Trophoblast cell (in vitro differentiated cells and primary cell): ENCODE data around the gene SHCBP1.

Experiments used
- DNase-seq, 2 donors: peaks; one replicate each; pipeline ENCODE4 v3.0.0-alpha.2; 2016
- H2AFZ ChIP-seq: 2 replicates; pipeline ENCODE4 v1.6.1; 2013; ENCODE audit warnings: low read length, moderate library complexity, mild to moderate bottlenecking; ENCODE audit not compliant: insufficient read depth, poor library complexity
- H2AK5ac ChIP-seq: 2 replicates; pipeline ENCODE4 v1.6.1; 2013; ENCODE audit warnings: mild to moderate bottlenecking, low read length
- H2BK120ac ChIP-seq: 2 replicates; pipeline ENCODE4 v1.6.1; 2013; ENCODE audit warnings: low read length, mild to moderate bottlenecking, moderate library complexity; ENCODE audit not compliant: insufficient read depth, poor library complexity
- H2BK12ac ChIP-seq: 2 replicates; pipeline ENCODE4 v1.6.1; 2013; ENCODE audit warnings: mild to moderate bottlenecking, low read length, moderate library complexity
- H2BK5ac ChIP-seq: 2 replicates; pipeline ENCODE4 v1.6.1; 2013; ENCODE audit warnings: low read length, low read depth, moderate library complexity, mild to moderate bottlenecking; ENCODE audit not compliant: poor library complexity
- H3K14ac ChIP-seq: 2 replicates; pipeline ENCODE4 v1.6.1; 2013; ENCODE audit warnings: mild to moderate bottlenecking, low read length
- H3K18ac ChIP-seq: 2 replicates; pipeline ENCODE4 v1.6.1; 2013; ENCODE audit warnings: mild to moderate bottlenecking, low read length
- H3K23ac ChIP-seq: 2 replicates; pipeline ENCODE4 v1.6.1; 2013; ENCODE audit warnings: low read length
- H3K27ac ChIP-seq: 2 replicates; pipeline ENCODE4 v1.5.1; 2013; ENCODE audit warnings: low read depth, mild to moderate bottlenecking, inconsistent platforms, low read length, moderate library complexity
- H3K27me3 ChIP-seq: 2 replicates; pipeline ENCODE4 v1.6.1; 2013; ENCODE audit warnings: inconsistent platforms, mild to moderate bottlenecking, low read length, moderate library complexity; ENCODE audit not compliant: insufficient read depth
- H3K36me3 ChIP-seq, 2 experiments: 1 replicate in 1 of 2; 2 replicates in 1 of 2; pipeline ENCODE4 v1.6.1; 2013; ENCODE audit warnings: low read length in 2 of 2, mild to moderate bottlenecking in 2 of 2, moderate library complexity in 1 of 2; ENCODE audit not compliant: insufficient read depth in 2 of 2, control insufficient read depth in 1 of 2
- H3K4ac ChIP-seq: 2 replicates; pipeline ENCODE4 v1.6.1; 2013; ENCODE audit warnings: low read depth, mild to moderate bottlenecking, low read length, moderate library complexity
- H3K4me1 ChIP-seq, 2 experiments: 1 replicate in 1 of 2; 2 replicates in 1 of 2; pipeline ENCODE4 v1.6.1; 2013; ENCODE audit warnings: low read length in 2 of 2, mild to moderate bottlenecking in 2 of 2, moderate library complexity in 1 of 2; ENCODE audit not compliant: insufficient read depth in 2 of 2, control insufficient read depth in 1 of 2
- H3K4me2 ChIP-seq: 2 replicates; pipeline ENCODE4 v1.6.1; 2013; ENCODE audit warnings: inconsistent platforms, mild to moderate bottlenecking, low read length, moderate library complexity
- H3K4me3 ChIP-seq: 2 replicates; pipeline ENCODE4 v1.5.1; 2013; ENCODE audit warnings: mild to moderate bottlenecking, low read depth, low read length, inconsistent platforms
- H3K79me1 ChIP-seq: one replicate; pipeline ENCODE4 v1.6.1; 2013; ENCODE audit warnings: low read length
- H3K79me2 ChIP-seq: 2 replicates; pipeline ENCODE4 v1.6.1; 2013; ENCODE audit warnings: low read length, mild to moderate bottlenecking; ENCODE audit not compliant: control insufficient read depth, insufficient read depth, poor library complexity
- H3K9ac ChIP-seq: 2 replicates; pipeline ENCODE4 v1.6.1; 2013; ENCODE audit warnings: mild to moderate bottlenecking, low read length
- H3K9me3 ChIP-seq: 2 replicates; pipeline ENCODE4 v1.6.1; 2013; ENCODE audit warnings: low read depth, mild to moderate bottlenecking, control low read depth, inconsistent platforms, low read length; ENCODE audit not compliant: insufficient read depth
- H4K12ac ChIP-seq: 2 replicates; pipeline ENCODE4 v1.6.1; 2013; ENCODE audit warnings: low read depth, mild to moderate bottlenecking, low read length, moderate library complexity
- H4K8ac ChIP-seq: 2 replicates; pipeline ENCODE4 v1.6.1; 2013; ENCODE audit warnings: low read depth, mild to moderate bottlenecking, low read length, moderate library complexity
- H4K91ac ChIP-seq: one replicate; pipeline ENCODE4 v1.6.1; 2013; ENCODE audit warnings: low read depth, mild to moderate bottlenecking, low read length, moderate library complexity
- WGBS: extraction: QIAGEN DNeasy Blood & Tissue Kit; methylation state at CpG from one replicate; pipeline ENCODE4 v1.1.7; 2013; ENCODE audit warnings: missing lambda C conversion rate; ENCODE audit not compliant: insufficient read length, insufficient coverage; ENCODE audit errors: extremely low coverage; 5-methylcytosine and 5-hydroxymethylcytosine counted together

Gene SHCBP1

DNA sequence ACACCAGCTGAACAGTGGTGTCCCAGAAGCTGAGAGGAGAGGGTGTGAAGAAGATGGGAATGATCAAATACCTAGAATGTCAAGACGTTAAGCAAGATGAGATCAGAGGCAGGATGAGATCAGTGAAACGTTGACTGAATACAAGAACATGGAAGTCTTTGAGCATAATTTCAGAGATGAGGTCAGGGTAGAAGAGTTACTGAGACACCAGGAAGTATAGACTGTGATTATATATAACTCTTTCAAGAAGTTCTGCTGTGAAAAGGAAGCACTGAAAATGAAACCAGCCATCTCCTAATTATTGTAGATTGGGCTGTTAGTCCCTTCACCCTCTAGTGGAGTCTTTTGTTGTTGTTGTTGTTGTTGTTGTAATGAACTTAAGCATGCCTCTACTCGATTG, 9.1 kb downstream of the SHCBP1 start:
- Histone ChIP-seq H2AK5ac (no peak overlapping the region), H2BK12ac (no peak overlapping the region), H3K4ac (no peak overlapping the region)

GRCh38 chr16:46607529-46607928, 13.7 kb downstream of the SHCBP1 start:
- Histone ChIP-seq H3K4me2 (no peak overlapping the region), H4K8ac (no peak overlapping the region), H3K4me1 (no peaks in the 10 kb centered on the region), H3K9ac (no peak overlapping the region), H2AFZ (no peak overlapping the region), H3K27me3 (no peaks in the 10 kb centered on the region), H3K4me3 (no peak overlapping the region), H3K4ac (no peak overlapping the region), H3K79me2 (no peaks in the 10 kb centered on the region), H2BK120ac (no peak overlapping the region), H4K91ac (no peak overlapping the region), H2BK5ac (no peak overlapping the region), H3K23ac (no peak overlapping the region), H3K79me1 (no peaks in the 10 kb centered on the region), H3K18ac (no peak overlapping the region), H2AK5ac (no peak overlapping the region), H3K36me3 (peaks cover 7 to 19% of the 10 kb centered on the region in 2 experiments), H2BK12ac (no peak overlapping the region), H3K27ac (no peak overlapping the region), H3K9me3 (no peaks in the 10 kb centered on the region), H3K14ac (no peak overlapping the region), H4K12ac (no peak overlapping the region)
- no CpG with 5 or more reads among the region's 1 CpG for WGBS
- peak in 1 of 2 donors; percentile 79 for DNase-seq

More for the DNA sequence above, 9.1 kb downstream of the SHCBP1 start:
- H2AFZ ChIP-seq = no peak overlapping the region
- no peak overlapping the region for H3K23ac ChIP-seq
- no peak overlapping the region for H4K91ac ChIP-seq
- H2BK5ac ChIP-seq = no peak overlapping the region
- H3K27me3 ChIP-seq = no peaks in the 10 kb centered on the region
- no peak overlapping the region for H3K27ac ChIP-seq
- no peak overlapping the region for H4K12ac ChIP-seq
- no peak for DNase-seq
- no peak overlapping the region for H3K4me2 ChIP-seq
- H3K9me3 ChIP-seq = no peaks in the 10 kb centered on the region
- H3K14ac ChIP-seq = no peak overlapping the region
- H3K79me2 ChIP-seq = no peaks in the 10 kb centered on the region
- no peak overlapping the region for H4K8ac ChIP-seq
- H3K4me3 ChIP-seq = no peak overlapping the region
- no peak overlapping the region for H3K18ac ChIP-seq
- no CpG with 5 or more reads among the region's 3 CpGs for WGBS
- H3K4me1 ChIP-seq = no peaks in the 10 kb centered on the region
- no peaks in the 10 kb centered on the region for H3K79me1 ChIP-seq
- peaks cover 16 to 25% of the 10 kb centered on the region in 2 experiments for H3K36me3 ChIP-seq
- no peak overlapping the region for H3K9ac ChIP-seq
- no peak overlapping the region for H2BK120ac ChIP-seq

- no peaks in the 10 kb centered on the region for H3K4me1 ChIP-seq
- no peaks in the 10 kb centered on the region for H3K79me2 ChIP-seq
- no peak overlapping the region for H3K4me3 ChIP-seq
- peaks cover 10 to 17% of the 10 kb centered on the region in 2 experiments for H3K36me3 ChIP-seq
- WGBS = no CpG with 5 or more reads among the region's 5 CpGs
- H3K23ac ChIP-seq = no peak overlapping the region
- H2BK5ac ChIP-seq = no peak overlapping the region
- H2BK12ac ChIP-seq = no peak overlapping the region
- H4K12ac ChIP-seq = no peak overlapping the region
- no peak overlapping the region for H4K8ac ChIP-seq
- no peak overlapping the region for H3K4ac ChIP-seq
- no peak overlapping the region for H4K91ac ChIP-seq
- no peak overlapping the region for H2AFZ ChIP-seq
- H2AK5ac ChIP-seq = no peak overlapping the region
- H2BK120ac ChIP-seq = no peak overlapping the region
- H3K4me2 ChIP-seq = no peak overlapping the region
- no peaks in the 10 kb centered on the region for H3K9me3 ChIP-seq
- no peaks in the 10 kb centered on the region for H3K79me1 ChIP-seq
- no peak for DNase-seq
- H3K18ac ChIP-seq = no peak overlapping the region
- no peak overlapping the region for H3K9ac ChIP-seq
- no peaks in the 10 kb centered on the region for H3K27me3 ChIP-seq
- H3K27ac ChIP-seq = no peak overlapping the region
- no peak overlapping the region for H3K14ac ChIP-seq
Observed at GRCh38 chr16:46606231-46606630, 14.9 kb downstream of the SHCBP1 start.

- H3K9ac ChIP-seq = no peak overlapping the region
- no peak overlapping the region for H3K27ac ChIP-seq
- H2BK12ac ChIP-seq = no peak overlapping the region
- no peaks in the 10 kb centered on the region for H3K9me3 ChIP-seq
- H3K79me1 ChIP-seq = no peaks in the 10 kb centered on the region
- no peaks in the 10 kb centered on the region for H3K79me2 ChIP-seq
- H4K8ac ChIP-seq = no peak overlapping the region
- H3K4me3 ChIP-seq = no peak overlapping the region
- no peak overlapping the region for H2BK5ac ChIP-seq
- no peak overlapping the region for H3K14ac ChIP-seq
- H3K18ac ChIP-seq = no peak overlapping the region
- H4K91ac ChIP-seq = no peak overlapping the region
- no peak overlapping the region for H2AK5ac ChIP-seq
- no peaks in the 10 kb centered on the region for H3K27me3 ChIP-seq
- WGBS = no CpG with 5 or more reads among the region's 1 CpG
- H2AFZ ChIP-seq = no peak overlapping the region
- H3K4me2 ChIP-seq = no peak overlapping the region
- no peak overlapping the region for H2BK120ac ChIP-seq
- DNase-seq = no peak
- peaks cover 2 to 5% of the 10 kb centered on the region in 2 experiments for H3K36me3 ChIP-seq
- no peak overlapping the region for H3K4ac ChIP-seq
- H3K23ac ChIP-seq = no peak overlapping the region
- H3K4me1 ChIP-seq = no peaks in the 10 kb centered on the region
- no peak overlapping the region for H4K12ac ChIP-seq
Observed at GRCh38 chr16:46591257-46591656, 29.9 kb downstream of the SHCBP1 start.
